Hindlimb muscle (tissue), 1 donor: ENCODE measurements around the gene RPL22. TPM values are rescaled to one million over a fixed set of nuclear protein-coding genes. Genes with fewer than 3 reads are reported as not detected.

ENCODE experiments used
- DNase-seq: peaks from one replicate; pipeline ENCODE4 v3.0.0-alpha.2; 2013
- polyA plus RNA-seq: library from polyadenylated mRNA; unstranded; fragments of 120-200 nt; gene quantifications from one replicate; pipeline ENCODE4 v1.2.1, GENCODE V29; 2013; ENCODE audit not compliant: insufficient read length

The RPL22 gene
- polyA plus RNA-seq, 1 donor, result 572 TPM

DNA sequence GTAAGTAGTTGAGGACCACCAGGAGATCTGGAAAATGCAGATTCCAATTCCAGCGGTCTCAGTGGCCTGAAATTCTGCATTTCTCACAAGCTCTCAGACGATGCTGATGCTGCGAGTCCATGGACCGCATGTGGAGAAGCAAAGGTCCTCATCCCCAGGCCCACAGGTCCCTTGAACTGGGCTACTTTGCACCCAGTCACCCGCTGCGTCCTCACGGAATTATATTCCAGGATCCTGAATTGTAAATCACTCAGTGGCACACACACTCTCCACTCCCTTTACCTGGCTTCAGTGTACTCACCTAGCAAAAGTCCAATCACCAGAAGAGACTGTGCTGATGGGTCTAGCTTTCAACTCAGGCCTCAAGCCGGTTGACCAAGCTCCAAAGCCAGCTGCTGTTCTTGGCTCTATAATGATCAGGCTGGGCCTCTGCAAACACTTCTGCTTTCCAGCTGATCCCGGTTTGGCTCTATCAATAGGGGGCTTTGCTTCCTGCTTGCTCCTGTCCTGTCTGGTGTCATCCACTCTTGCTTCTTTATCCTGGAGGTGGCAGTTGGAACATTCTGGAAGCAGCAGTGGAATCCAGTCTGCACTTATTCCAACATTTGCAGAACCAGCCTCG lies 904 bp upstream of the RPL22 start:
- no peak for DNase-seq

DNA sequence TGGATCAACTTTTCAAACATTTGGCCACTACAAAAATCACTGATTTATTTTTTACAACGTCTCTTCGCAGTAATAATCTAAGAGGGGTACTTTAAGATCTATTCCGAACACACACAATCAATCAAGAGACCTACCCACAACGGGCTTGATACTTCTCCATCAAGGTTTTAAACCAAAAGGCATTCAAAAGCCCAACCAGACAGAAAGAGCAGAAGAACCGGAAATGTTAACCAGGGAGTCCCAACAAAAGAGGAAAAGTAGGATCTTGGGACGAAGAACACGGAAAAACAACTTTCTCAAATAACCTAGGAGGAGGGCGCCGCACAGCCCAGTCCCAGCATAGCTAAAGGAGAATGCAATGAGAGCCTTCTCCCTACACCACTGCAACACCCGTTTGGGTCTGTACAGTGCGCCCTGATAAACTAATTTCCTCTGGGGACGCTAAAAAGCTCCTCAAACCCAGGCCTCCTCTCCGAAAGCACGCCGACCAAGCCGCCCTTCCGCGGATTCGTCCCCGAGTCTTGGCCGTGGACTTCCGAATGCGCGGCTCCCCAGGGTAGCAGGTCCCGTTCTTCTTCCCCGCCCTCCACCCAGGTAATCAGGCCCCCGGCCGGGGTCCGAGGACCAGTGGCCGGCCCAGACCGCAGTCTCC lies 623 bp downstream of the RPL22 start:
- no peak for DNase-seq

DNA sequence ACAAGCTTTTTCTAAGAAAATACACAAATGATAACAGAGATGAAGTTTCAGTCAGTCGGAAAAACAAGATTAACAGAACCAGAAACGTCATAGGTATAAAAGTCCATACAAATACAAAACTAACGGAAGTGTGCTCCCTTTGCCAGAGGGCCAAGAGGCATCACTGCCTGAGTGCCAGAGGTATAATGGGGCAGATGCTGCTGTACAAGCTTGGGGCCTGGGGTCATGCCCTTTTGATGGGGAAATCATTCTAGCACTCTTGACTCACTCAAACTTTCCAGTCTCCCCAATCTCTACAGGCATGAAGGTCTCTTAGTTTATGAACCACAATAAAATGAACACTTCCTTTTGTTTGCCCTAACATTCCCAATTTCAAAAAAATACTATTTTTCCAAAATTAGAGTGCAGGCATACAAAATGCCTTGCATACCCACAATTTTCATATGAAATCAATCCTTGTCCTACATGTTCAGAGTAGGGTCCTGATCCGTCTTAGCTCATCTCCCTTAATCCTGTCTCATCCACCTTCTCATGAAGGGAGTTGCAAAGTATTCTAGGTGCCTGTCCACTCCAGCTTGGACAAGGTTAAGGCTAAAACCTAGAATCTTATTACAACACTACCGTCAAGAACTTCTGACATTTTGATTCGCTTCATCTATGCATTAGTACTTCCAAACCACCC lies 1.5 kb downstream of the RPL22 start:
- no peak for DNase-seq

DNA sequence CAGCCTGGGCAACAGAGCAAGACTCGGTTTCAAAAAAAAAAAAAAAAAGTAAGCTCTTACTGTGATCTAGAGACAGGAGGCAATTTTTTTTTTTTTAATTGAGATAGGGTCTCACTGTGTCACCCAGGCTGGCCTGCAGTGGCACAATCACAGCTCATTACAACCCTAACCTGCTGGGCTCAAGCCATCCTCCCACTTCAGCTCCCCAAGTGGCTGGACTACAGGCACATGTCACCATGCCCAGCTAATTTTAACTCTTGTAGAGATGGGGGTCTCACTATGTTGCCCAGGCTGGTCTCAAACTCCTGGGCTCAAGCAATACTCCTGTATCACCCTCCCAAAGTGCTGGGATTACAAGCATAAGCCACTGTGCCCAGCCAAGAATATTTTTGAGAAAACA lies 7.4 kb downstream of the RPL22 start:
- DNase-seq, result no peak

DNA sequence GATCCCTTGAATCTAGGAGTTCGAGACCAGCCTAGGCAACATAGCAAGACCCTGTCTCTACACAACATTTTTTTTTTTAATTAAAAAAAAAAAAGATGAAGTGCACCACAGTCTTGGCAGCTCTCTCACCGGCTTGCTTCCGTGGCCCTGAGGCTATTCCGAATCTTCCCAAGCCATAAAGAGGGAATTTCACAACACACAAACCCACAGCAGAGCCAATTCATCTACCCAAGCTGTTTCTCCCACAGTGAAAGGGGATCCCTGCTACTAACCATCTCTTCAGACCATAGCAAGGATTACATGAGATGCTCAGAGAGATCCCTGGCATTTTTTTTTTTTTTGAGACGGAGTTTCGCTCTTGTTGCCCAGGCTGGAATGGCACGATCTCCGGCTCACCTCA lies 10.9 kb downstream of the RPL22 start:
- no peak for DNase-seq

DNA sequence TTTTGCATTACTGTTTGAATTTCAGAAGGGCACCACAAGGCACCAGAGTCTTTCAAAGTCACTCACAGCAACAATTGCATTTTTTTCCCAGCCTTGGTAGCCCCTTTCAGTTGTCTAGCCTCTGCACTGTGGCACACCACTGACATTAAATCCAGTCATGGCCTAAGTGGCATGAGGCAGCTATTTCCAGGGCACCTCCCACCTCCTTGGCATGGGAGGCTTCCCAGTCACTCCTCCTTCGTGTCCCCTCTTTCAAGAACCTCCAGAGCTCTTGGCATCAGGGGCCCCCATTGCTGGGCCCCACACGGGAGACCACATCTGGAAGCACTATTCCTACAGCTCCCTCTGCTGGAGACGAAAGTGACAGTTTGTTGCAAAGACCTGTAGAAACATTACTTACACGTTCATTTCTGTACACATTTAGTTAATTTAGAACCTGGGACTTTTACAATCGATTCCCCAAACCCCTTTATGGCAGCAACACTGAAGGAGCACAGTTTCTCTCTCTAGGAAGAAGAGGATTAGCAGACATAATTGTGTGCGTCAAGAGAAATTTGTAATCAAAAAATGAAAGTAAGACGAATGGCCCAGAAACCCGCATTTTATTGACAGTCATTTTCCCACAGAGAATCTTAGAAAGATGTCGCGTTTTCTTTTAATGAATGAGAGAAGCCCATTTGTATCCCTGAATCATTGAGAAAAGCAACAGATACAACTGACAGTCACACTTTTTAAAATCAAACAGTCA lies 13.6 kb downstream of the RPL22 start:
- no peak for DNase-seq

DNA sequence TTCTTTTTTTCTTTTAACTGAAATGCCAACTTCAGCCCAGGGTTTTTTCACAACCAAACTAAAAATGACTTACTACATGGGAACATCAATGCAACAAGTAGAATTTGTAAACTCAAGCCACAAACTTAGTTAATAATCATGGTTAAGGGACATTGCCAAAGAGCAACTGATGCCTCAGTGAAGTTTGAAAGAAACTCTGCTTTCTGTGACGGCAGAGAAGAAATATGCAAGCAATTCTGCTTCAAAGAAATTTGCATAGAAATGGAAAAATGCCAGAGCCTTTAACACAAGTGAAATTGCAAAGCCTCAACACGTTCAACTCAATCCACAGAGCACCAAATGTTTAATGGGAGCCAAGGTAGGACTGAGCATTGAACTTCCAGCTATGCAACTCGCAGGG lies 14.2 kb downstream of the RPL22 start:
- DNase-seq, result no peak

DNA sequence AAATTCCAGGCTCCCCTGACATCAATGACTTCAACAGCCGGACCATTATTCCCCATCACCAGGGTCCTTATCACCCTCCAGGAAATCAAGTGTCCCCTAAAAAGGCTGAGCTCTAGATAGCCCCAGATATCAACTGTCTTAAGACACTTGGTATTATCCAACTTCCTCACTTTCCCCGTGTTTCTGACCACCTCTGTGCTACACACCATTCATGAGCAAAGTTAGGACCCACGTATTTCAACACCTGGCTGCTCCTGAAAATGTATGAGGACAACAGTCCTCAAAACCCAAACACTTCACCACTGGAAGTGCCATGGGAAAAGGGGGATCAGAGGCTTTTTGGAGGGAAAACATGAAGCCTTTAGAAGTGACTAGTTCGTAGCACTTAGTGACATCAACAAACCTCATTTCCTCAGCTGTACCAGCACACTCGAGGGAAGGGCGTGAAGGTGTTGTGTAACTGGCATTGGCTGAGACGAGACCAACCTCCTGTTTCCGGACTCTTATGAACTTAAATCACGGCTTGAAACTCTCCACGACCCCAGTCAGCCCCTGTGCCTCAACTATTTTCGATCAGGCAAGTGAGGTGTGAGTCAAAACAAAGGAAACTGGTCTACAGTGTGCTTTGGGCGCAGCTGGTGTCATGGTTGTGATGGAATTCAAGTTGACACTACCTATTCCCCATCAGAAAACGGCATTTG lies 15.2 kb downstream of the RPL22 start:
- DNase-seq, result no peak

DNA sequence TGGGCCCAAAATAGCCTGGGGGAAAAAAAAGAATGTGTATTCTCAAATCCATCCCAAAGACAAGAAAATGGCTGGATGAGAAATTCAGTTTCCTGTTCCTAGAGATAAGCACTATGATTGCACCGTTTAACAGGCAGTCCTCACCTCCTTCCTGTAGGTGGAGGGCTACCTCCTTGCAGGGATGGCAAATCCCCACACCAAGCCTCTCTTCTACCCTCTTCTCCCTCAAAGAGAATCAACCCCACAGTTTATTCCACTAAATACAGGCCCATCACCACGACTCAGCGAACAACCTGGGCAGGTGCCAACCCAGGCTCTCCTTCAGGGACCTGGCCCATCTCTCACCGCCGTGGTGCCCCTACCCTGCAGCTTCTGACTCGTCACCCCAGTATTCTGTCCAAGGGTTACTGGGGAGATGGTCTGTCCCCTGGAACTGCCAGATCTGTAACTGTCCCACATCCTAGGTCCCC lies 15.8 kb downstream of the RPL22 start:
- DNase-seq, result no peak

DNA sequence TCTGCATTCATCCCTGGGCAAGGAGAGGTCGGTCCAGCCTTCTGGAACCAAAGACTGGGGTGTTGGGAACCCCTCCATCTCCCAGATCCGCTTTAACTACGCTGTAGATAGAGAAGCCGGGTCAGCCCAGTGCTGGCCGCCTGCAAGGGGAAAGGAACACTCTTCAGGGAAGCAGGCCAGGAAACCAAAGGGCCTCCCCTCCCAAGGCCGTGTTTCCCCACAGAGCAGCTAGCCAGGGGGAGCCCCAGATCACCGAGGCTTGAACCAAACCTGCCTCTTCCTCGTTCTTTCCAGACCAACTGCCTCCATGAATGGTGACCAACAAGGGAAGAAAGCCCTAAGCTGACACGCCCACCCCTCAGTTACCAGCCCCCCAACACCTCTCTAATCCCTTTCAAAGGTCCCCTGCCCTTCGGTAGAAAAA lies 18.0 kb downstream of the RPL22 start:
- no peak for DNase-seq

DNA sequence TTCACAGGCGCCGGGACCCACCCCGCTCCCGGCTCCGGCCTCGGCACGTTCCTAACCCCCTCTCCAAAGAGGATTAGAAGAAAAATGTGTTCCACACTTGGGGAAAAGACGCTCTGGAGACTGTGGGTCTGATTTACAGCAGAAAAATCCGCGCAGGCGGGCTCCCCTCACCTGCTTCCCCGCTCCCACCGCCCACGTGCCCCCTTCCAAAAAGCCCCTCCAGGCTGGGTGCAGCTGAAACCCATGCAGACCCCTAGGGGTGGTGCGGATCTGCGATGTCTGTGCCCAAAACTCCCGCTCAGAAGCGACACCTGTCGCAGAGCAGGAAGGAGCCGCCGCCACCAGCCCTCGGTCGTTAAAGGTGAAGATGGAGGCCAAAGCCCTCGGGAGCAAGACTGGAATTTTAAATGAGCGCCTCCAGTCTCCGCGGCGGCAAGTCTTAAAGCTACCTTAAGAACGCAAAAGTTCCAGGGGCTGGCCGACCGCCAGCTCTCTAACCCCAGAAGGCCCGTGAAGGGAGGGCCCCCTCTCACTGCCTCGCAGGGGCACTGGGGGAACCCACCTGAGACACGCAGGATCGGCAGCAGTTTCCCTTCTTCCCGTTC lies 18.6 kb downstream of the RPL22 start:
- DNase-seq, result no peak

DNA sequence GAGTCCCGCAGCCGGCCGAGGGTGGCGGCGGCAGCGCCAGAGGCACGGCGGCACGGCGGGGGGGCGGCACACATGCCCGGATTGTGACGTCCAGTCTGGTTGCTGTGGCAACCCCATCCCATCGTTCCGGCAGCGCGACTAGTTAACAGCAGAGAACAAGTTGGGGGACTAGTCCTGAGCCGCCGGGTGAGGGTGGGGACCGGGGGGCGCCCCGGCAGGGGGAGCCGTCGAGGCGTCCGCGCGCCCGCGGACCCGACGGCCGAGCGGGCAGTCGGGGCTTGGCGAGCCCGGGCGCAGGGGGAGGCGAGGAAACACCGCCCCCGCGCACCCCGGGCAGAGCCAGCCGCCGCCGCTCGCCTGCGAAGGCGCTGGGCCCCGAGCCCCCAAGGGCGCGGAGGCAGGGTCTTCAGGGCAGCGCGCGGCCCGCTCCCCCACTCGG lies 19.1 kb downstream of the RPL22 start, which contains the start of gene CHD5:
Gene CHD5 (minus strand): TSS at position 54 of the 439 bp plus-strand sequence. CDS start 298 bp downstream, outside the sequence.
- no peak for DNase-seq

DNA sequence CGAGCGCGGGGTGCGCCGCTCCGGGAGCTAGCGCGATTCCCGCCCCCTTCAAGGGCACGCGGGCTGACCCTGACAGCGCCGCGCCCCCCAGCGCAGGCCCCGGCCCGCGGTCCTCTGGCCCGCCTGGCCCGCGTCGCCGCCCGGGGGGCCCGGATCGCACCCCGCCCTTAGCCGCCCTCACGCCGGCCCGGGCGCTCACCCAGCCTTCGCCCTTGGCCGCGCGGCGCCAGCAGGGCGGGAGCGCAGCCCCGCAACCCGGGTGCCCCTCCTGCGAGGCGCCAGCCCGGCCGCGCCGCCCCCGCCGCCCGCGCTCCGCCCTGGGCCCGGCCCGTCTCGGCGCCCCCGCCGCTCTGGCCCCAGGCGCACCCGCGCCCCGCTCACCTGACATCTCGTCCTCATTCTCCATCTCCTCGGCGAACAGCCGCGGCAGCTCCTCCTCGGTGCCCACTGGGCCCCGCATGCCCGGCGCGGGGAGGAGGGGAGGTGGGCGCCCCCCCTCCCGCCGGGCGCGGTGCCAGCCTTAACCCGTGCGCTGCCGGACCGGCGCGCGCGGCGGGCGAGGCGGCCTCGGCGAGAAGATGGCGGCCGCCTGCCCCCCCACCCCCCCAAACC lies 19.7 kb downstream of the RPL22 start:
- no peak for DNase-seq

DNA sequence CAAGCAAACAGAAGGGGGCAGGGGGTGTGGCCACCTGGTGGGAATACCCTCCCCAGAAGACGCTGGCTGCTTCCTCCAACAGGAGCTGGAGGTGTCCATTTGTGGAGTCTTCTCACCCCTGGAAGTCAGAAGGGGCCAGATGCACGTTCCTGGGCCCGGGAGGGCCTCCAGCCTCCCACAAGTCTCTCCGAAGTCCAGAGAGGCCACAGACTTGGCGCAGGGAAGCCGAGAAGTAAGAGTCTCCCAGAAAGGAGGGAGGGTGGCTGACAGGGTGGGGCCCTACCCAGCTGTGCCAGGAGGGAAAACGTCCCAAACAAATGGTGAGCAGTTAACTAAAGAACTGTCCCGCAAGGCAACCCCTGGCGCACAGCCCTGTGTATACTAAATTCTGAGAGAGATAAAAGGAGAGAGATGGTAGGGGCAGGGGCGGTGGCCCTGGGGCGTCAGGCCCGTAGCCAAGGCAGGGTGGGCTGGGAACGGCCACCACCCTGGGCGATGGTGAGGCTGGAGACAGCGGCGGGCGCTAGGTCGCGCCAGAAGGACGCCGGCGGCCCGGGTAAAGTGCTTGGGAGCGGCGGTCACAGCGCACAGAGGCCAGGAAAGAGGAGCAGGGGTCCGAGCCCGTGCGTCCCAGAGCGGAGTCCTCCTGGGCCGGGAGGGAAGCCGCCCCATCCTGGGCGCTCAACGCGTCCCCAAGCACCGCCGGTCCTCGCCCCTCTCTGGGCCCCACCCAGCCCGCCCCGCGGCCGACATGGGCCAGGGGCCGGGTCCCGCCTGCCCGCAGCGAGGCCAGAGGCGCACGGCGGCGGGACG lies 20.4 kb downstream of the RPL22 start:
- no peak for DNase-seq

DNA sequence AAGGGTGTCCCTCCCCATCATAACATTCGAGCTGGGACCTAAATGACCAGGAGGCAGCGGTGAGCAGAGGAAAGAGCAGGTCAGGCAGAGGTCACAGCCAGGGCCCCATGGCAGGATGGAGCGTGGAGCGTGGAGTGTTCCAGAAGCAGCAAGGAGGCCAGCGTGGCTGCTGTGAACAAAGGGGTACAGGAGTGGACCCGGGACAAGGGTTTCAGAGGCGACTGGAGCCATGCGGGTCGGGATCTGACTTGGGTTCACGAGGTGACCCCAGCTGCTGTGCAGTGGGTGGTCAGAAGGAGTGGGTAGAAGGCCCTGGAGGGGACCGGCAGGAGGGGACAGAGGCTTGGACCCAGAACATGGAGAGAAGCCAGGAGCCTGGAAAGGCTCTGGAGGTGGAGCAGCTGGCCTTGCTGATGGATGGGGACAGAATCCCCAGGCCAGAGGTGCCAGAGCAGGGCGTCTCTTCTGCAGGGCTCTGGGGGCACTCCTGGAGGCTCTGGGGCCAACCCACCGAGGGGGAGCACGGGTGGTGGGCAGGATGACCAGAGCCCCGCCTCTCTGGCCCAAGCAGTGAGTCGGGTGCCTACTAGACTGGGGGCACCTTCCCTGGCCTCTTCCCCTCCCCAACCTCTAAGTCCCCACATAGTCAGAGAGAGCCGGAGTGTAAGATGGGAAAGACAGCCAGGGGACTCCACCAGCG lies 21.6 kb downstream of the RPL22 start:
- no peak for DNase-seq

DNA sequence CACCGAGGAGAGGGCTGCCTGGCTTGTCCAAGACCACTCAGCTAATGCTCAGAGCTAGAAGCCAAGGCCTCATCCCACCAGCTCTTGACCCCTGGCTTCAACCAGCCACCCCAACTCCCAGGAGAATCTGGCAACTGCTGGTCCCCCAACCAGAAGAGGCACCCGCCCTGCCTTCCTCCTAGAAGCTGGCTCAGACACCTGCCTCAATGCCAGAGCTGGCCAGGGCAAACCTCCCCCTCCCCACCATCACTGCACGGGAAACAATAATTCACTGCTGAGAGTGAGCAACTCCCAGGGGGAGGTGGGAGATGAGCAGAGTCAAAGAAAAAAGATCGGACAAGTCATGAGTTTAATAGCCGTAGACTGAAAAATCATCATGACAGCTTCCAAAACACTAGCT lies 22.6 kb downstream of the RPL22 start:
- no peak for DNase-seq

DNA sequence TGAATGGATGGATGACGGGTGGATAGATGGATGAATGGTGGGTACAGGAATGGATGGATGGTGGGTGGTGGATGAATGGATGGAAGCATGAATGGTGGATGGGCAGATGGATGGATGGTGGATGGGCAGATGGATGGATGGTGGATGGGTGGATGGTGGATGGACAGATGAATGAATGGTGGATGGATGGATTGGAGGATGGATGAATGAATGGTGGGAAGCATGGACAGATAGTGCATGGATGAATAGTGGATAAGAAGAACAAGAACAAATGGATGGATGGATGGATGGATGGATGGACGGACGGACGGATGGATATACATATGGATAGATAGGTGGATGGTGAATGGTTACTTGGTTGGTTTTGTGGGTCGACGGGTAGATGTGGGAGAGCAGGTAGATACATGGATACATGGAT lies 24.0 kb downstream of the RPL22 start:
- no peak for DNase-seq

DNA sequence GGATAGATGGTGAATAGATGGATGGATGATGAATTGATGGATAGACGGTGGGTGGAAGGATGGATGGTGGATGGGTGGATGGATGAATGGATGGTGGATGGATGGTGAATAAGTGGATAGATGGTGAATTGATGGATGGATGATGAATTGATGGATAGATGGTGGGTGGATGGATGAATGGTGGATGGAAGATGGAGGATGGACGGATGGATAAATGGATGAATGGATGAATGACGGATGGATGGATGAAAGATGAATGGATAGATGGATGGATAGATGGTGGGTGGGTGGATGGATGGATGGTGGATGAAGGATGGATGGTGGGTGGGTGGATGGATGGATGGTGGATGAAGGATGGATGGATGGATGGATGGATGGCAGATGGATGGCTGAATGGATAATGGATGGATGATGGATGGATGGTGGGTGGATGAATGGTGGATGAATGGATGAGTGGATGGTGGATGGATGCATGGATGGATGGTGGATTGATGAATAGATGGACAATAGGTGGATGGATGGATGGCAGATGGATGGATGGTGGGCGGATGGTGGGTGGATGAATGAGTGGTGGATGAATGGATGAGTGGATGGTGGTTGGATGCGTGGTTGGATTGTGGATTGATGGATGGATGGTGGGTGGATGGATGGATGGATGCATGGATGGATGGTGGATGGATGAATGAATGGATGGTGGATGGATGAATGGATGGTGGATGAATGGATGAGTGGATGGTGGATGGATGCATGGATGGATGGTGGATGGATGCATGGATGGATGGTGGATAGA lies 24.6 kb downstream of the RPL22 start:
- no peak for DNase-seq

DNA sequence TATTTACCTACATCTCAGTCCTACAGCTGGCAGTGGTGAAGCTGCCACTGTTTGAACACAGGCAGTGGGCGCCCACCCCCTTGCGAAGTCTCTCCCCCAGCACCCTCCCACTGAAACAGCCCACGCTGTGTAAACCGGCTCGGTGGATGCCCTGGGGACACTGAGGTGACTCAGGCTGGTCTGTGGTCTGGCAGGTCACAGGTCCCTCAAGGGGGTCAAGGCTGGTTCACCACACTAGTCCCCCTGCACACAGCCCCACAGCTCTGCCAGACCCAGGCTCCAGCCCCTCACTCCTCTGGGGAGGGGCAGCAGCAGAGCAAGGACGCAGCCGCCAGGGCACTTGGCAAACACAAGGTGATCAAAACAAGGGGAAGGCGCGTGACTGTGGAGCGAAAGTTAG lies 26.8 kb downstream of the RPL22 start:
- no peak for DNase-seq
